HG02759 (cell line): ENCODE measurements around the gene TTC34.

ENCODE experiments used
- ATAC-seq: cut with Tn5 transposase; IDR thresholded peaks from one replicate; pipeline ENCODE4 v1.9.1; 2021; ENCODE audit warnings: mild to moderate bottlenecking, moderate library complexity; ENCODE audit not compliant: unreplicated experiment

The TTC34 gene

GRCh38 chr1:2830761-2831425, 29.4 kb upstream of the TTC34 start:
- no peak for ATAC-seq

GRCh38 chr1:2829846-2830615, 28.5 kb upstream of the TTC34 start:
- ATAC-seq, result no peak

- ATAC-seq, result no peak
Measured at GRCh38 chr1:2828586-2829250, 27.2 kb upstream of the TTC34 start.

- no peak for ATAC-seq
Measured at GRCh38 chr1:2826736-2827292, 25.3 kb upstream of the TTC34 start.

- ATAC-seq, result no peak
Measured at GRCh38 chr1:2826316-2826715, 24.8 kb upstream of the TTC34 start.

GRCh38 chr1:2825487-2826189, 24.1 kb upstream of the TTC34 start:
- ATAC-seq, result no peak

GRCh38 chr1:2824999-2825398, 23.5 kb upstream of the TTC34 start:
- no peak for ATAC-seq

GRCh38 chr1:2823921-2824610, 22.6 kb upstream of the TTC34 start:
- no peak for ATAC-seq

- no peak for ATAC-seq
Measured at GRCh38 chr1:2822621-2823145, 21.2 kb upstream of the TTC34 start.

GRCh38 chr1:2821966-2822620, 20.6 kb upstream of the TTC34 start:
- ATAC-seq, result no peak

GRCh38 chr1:2821373-2821955, 20.0 kb upstream of the TTC34 start:
- ATAC-seq, result no peak

GRCh38 chr1:2820731-2821372, 19.4 kb upstream of the TTC34 start:
- ATAC-seq, result no peak

- no peak for ATAC-seq
Measured at GRCh38 chr1:2819831-2820730, 18.6 kb upstream of the TTC34 start.

- no peak for ATAC-seq
Measured at GRCh38 chr1:2819429-2819828, 17.9 kb upstream of the TTC34 start.

- ATAC-seq, result no peak
Measured at GRCh38 chr1:2817784-2818564, 16.5 kb upstream of the TTC34 start.

- ATAC-seq, result no peak
Measured at GRCh38 chr1:2816786-2817185, 15.3 kb upstream of the TTC34 start.

- no peak for ATAC-seq
Measured at GRCh38 chr1:2815551-2815950, 14.1 kb upstream of the TTC34 start.
